ENCODE measurements around the gene TRAPPC4.
"Not testable (repeated sequence)": the region's sequence is repeated elsewhere in the genome, so short reads cannot be mapped to it uniquely, and the experiment has no call there.

The TRAPPC4 gene

DNA sequence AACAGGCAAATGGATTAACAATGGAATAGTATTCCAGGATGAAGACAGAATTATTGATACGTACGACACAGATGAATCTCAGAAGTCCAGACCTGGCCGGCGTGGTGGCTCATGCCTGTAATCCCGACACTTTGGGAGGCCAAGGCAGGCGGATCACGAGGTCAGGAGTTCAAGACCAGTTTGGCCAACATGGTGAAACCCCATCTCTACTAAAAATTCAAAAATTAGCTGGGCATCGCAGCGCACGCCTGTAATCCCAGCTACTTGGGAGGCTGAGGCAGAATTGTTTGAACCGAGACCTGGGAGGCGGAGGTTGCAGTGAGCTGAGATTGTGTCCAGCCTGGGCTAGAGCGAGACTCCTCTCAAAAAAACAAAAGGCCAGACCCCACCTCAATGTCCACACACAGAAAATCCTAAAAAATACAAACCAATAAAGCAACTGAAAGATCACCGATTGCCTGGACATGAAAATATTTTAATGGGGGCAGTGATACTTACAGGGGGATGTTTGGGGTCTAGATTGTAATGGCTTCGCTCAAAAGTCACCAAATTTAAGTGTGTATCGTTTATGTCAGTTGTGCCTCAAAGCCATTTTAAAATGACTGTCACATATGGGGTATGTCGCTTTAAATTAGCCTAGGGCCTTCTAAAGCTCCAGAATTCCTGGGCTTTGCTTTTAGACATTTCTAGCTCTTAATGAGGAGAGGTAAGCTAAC is 4.2 kb upstream of the TRAPPC4 start:
- DNase-seq (ENCODE audit: extremely low read depth, low read depth) = no peak

DNA sequence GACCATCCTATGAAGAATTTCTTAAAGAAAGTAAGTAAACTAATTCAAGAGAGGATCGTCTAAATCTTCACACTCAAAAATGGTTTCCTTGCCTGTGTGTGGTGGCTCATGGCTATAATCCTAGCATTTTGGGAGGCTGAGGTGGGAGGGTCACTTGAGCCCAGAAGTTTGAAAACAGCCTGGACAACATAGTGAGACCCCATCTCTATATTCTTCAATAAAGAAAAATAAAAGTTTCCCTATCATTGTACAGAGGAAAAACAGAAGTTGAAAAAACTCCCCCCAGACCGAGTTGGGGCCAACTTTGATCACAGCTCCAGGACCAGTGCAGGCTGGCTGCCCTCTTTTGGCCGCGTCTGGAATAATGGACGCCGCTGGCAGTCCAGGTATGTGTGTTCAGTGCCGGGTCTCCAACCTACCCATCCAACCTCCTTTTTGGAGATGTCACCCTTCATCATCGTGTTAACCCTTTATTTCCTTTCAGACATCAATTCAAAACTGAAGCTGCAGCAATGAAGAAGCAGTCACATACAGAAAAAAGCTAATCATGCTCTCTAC is 3.4 kb upstream of the TRAPPC4 start:
- TF ChIP-seq, protein P1, sequence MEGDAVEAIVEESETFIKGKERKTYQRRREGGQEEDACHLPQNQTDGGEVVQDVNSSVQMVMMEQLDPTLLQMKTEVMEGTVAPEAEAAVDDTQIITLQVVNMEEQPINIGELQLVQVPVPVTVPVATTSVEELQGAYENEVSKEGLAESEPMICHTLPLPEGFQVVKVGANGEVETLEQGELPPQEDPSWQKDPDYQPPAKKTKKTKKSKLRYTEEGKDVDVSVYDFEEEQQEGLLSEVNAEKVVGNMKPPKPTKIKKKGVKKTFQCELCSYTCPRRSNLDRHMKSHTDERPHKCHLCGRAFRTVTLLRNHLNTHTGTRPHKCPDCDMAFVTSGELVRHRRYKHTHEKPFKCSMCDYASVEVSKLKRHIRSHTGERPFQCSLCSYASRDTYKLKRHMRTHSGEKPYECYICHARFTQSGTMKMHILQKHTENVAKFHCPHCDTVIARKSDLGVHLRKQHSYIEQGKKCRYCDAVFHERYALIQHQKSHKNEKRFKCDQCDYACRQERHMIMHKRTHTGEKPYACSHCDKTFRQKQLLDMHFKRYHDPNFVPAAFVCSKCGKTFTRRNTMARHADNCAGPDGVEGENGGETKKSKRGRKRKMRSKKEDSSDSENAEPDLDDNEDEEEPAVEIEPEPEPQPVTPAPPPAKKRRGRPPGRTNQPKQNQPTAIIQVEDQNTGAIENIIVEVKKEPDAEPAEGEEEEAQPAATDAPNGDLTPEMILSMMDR (IDR thresholded peaks at IDR 0.05; ENCODE audit: low read depth, low read length, missing control alignments) = no peak
- no peak for DNase-seq (ENCODE audit: extremely low read depth, low read depth)

More for the DNA sequence above, 4.2 kb upstream of the TRAPPC4 start:
- H3K4me3 ChIP-seq (replicated peaks; ENCODE audit: low read depth, low read length) = no peak overlapping the region
- TF ChIP-seq, protein P1 (IDR thresholded peaks at IDR 0.05; ENCODE audit: low read depth, low read length, missing control alignments) = no peak

GRCh38 chr11:119016216-119017009 is 2.2 kb upstream of the TRAPPC4 start:
- H3K4me3 ChIP-seq (replicated peaks; ENCODE audit: low read depth, low read length) = peak overlapping the region; percentile 97
- TF ChIP-seq, protein P1 (IDR thresholded peaks at IDR 0.05; ENCODE audit: low read depth, low read length, missing control alignments) = no peak
- no peak for DNase-seq (ENCODE audit: extremely low read depth, low read depth)

More for the DNA sequence above, 3.4 kb upstream of the TRAPPC4 start:
- no peak overlapping the region for H3K4me3 ChIP-seq (replicated peaks; ENCODE audit: low read depth, low read length)

DNA sequence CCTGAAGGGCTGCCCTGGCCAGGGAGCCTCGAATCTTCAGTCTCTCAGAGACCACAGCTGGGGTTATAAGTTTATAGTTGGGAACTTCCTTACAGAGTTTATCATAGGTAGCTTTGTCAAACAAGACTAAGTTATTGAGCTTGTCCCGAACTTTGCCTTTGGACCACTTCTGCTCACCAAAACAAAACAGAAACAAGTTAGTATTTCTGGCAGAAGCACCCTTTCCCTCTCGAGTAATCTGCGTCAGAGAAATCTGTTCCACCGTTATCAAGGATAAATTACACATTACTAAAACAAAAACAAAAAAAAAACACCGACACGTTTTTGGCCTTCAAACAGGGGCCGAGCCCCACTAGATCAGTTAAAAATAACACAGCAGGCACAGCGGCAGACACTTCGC is 1.2 kb upstream of the TRAPPC4 start:
- not testable (repeated sequence) for DNase-seq (ENCODE audit: extremely low read depth, low read depth)
- H3K4me3 ChIP-seq (replicated peaks; ENCODE audit: low read depth, low read length) = peak overlapping the region; percentile 97

GRCh38 chr11:119019996-119020395 is 1.4 kb downstream of the TRAPPC4 start:
- no peak for DNase-seq (ENCODE audit: extremely low read depth, low read depth)
- H3K4me3 ChIP-seq (replicated peaks; ENCODE audit: low read depth, low read length) = peak overlapping the region; percentile 97
- TF ChIP-seq, protein P1 (IDR thresholded peaks at IDR 0.05; ENCODE audit: low read depth, low read length, missing control alignments) = no peak

- no peak for DNase-seq (ENCODE audit: extremely low read depth, low read depth)
- H3K4me3 ChIP-seq (replicated peaks; ENCODE audit: low read depth, low read length) = no peak overlapping the region
- TF ChIP-seq, protein P1 (IDR thresholded peaks at IDR 0.05; ENCODE audit: low read depth, low read length, missing control alignments) = no peak
These were observed 3.1 kb downstream of the TRAPPC4 start for GRCh38 chr11:119021631-119022030.

- no peak overlapping the region for H3K4me3 ChIP-seq (replicated peaks; ENCODE audit: low read depth, low read length)
- DNase-seq (ENCODE audit: extremely low read depth, low read depth) = no peak
- TF ChIP-seq, protein P1 (IDR thresholded peaks at IDR 0.05; ENCODE audit: low read depth, low read length, missing control alignments) = no peak
These were observed 5.2 kb downstream of the TRAPPC4 start for GRCh38 chr11:119023741-119024140.

All from HFF-Myc (cell line).